GM12872 (cell line): ENCODE data around the gene RARRES2.

Experiments
- TF ChIP-seq, protein P1 (sequence below): IDR thresholded peaks from 3 replicates; pipeline ENCODE4 v1.5.1; 2011; ENCODE audit warnings: low read depth, mild to moderate bottlenecking, low read length, moderate library complexity; ENCODE audit not compliant: insufficient read depth

Gene RARRES2

DNA sequence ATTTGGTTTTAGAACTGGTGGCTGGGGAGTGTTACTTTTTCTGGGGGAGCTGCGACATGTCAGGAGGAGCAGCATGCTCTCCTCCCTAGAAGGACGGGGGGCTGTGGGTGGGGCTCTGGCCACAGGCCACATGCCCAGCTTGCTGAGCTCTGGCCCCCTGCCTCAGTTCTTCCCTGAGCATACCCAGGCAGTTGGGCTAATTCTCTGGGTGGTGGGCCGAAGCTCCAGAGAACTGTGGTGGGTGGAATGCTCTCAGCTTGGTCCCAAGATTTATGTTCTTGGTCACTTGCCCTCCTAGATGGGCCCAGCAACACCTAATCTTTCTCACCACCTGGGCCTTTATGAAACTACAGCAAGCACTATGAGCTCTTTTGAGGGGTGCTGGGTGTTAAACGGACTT, 32.6 kb upstream of the RARRES2 start:
- TF ChIP-seq, protein P1, sequence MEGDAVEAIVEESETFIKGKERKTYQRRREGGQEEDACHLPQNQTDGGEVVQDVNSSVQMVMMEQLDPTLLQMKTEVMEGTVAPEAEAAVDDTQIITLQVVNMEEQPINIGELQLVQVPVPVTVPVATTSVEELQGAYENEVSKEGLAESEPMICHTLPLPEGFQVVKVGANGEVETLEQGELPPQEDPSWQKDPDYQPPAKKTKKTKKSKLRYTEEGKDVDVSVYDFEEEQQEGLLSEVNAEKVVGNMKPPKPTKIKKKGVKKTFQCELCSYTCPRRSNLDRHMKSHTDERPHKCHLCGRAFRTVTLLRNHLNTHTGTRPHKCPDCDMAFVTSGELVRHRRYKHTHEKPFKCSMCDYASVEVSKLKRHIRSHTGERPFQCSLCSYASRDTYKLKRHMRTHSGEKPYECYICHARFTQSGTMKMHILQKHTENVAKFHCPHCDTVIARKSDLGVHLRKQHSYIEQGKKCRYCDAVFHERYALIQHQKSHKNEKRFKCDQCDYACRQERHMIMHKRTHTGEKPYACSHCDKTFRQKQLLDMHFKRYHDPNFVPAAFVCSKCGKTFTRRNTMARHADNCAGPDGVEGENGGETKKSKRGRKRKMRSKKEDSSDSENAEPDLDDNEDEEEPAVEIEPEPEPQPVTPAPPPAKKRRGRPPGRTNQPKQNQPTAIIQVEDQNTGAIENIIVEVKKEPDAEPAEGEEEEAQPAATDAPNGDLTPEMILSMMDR = no peak

DNA sequence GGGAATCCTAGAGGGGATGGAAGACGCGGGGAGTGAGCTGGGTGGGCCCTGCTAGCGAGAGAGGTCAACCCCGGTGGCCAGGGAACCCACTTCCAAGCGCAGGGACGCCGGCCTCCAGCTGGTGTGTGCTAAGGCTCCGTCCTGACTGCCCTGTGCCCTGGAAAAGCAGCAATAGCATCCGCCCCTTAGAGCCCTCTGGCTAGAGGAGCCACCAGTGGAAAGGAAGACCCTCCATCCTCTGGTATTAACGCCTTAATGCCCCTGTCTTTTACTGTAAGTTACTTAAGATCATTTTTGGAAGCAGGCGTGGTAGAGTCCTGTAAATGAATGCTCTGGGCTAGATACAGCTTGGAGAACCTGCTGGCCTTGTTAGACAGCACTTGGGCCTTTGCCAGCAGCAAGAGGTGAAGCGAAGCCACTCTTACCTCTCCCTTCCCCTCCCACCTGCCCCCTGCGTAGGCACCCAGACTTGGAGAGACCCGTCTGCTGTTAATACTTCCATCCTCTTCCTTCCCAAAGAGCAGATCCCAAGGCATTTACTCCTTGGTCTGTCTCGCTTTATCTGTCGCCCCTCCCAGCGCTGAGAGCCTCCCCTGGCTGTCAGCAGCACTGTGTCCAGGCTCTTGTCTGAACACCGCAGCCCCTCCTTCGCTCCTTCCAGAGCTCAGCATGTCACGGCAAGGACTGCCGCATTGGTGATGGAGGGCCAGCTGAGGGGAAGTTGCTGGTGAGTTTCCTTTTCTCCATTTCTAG, 31.8 kb upstream of the RARRES2 start:
- TF ChIP-seq, protein P1 = no peak

DNA sequence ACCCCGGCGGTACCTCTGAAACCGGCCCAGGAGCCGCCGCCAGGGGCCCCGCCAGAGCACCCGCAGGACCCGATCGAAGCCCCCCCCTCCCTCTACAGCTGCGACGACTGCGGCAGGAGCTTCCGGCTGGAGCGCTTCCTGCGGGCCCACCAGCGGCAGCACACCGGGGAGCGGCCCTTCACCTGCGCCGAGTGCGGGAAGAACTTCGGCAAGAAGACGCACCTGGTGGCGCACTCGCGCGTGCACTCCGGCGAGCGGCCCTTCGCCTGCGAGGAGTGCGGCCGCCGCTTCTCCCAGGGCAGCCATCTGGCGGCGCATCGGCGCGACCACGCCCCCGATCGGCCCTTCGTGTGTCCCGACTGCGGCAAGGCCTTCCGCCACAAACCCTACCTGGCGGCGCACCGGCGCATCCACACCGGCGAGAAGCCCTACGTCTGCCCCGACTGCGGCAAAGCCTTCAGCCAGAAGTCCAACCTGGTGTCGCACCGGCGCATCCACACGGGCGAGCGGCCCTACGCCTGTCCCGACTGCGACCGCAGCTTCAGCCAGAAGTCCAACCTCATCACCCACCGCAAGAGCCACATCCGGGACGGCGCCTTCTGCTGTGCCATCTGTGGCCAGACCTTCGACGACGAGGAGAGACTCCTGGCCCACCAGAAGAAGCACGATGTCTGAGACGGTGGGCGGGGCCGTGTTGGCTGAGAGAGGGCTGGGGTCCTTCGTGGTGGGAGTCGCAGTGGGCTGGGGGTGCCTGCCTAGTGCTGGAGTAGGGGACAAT, 31.0 kb upstream of the RARRES2 start:
- TF ChIP-seq, protein P1 = no peak

DNA sequence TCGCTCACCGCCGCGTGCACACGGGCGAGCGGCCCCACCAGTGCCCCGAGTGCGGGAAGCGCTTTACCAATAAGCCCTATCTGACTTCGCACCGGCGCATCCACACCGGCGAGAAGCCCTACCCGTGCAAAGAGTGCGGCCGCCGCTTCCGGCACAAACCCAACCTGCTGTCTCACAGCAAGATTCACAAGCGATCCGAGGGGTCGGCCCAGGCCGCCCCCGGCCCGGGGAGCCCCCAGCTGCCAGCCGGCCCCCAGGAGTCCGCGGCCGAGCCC, 30.5 kb upstream of the RARRES2 start:
- TF ChIP-seq, protein P1 = no peak

DNA sequence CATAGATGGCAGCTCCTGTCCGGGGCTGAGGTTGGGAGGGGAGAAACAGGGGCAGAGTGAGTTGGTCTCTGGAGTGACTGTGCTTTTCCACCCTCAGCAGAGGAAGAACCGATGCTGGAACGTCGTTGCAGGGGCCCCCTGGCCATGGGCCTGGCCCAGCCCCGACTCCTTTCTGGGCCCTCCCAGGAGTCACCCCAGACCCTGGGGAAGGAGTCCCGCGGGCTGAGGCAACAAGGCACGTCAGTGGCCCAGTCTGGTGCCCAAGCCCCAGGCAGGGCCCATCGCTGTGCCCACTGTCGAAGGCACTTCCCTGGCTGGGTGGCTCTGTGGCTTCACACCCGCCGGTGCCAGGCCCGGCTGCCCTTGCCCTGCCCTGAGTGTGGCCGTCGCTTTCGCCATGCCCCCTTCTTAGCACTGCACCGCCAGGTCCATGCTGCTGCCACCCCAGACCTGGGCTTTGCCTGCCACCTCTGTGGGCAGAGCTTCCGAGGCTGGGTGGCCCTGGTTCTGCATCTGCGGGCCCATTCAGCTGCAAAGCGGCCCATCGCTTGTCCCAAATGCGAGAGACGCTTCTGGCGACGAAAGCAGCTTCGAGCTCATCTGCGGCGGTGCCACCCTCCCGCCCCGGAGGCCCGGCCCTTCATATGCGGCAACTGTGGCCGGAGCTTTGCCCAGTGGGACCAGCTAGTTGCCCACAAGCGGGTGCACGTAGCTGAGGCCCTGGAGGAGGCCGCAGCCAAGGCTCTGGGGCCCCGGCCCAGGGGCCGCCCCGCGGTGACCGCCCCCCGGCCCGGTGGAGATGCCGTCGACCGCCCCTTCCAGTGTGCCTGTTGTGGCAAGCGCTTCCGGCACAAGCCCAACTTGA, 29.9 kb upstream of the RARRES2 start:
- TF ChIP-seq, protein P1 = no peak

DNA sequence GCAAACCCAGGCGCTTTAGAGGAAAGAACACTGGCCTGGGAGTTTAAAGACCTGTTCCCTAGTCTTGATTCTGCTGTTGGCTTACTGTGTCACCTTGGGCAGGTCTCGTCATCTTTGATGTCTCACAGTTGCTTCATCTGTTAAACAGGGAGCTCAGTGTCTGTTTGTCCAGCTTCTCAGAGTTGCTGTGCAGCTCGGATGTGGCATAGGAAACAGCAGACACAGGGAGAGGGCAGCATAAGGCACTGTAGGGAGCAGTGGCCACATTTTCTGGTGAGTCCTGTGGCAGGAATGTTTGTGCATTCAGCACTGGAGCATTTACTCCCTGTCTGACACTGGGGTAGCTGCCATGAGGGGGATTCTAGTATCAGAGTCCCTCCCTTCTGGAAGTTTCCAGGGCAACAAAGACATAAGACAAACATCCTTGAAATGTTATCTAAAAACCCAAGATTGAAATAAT, 29.2 kb upstream of the RARRES2 start:
- TF ChIP-seq, protein P1 = no peak

DNA sequence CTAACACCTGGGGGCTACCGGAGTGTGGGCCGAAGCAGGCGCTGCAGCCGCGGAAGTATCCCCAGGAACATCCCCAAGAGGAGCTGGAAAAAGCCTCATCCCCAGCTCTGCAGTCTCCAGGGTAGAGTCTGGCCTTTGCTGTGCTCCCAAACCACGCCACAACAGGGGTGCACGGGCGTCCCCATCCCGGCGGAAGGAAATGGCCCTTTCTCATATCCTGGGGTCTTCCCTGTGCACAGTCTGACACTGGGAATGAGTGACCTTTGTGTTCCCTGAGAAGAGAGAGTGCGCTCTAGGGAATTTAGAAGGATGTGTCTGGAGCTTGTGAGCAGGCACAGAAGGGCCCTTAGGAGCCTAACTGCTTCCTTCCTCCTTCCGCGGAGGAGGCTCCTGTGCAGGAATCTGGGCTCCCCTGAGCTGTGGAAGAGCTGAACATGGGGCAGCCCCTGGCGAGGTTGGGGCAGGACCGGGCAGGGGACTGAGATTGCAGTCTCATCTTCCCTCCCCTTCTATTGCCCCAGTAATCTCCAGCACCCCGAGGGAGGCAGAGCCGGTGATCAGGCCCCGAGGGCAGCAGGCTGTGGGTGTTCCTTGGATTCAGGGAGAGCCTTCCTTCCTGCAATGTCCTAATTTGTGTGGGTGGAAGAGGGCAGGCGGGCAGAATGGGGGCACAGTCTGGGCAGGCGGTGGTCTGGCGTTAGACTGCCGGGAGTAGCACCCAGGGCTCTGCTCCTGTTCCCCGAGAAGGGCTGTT, 28.5 kb upstream of the RARRES2 start:
- TF ChIP-seq, protein P1 = no peak
